Stimulated activated CD4-positive, alpha-beta T cell treated with anti-CD3 and anti-CD28 coated beads, Interleukin-4, amount 100 ng/mL, for 24 hours (primary cell): ENCODE measurements around the gene CCT6B.
"Not testable (repeated sequence)": the region's sequence is repeated elsewhere in the genome, so short reads cannot be mapped to it uniquely, and the experiment has no call there.

Experiments
- DNase-seq: peaks from one replicate; pipeline ENCODE4 v3.0.0-alpha.2; 2020

The CCT6B gene

GRCh38 chr17:34979650-34980352, 18.5 kb upstream of the CCT6B start:
- DNase-seq = no peak

GRCh38 chr17:34979153-34979552, 17.9 kb upstream of the CCT6B start:
- no peak for DNase-seq

GRCh38 chr17:34974794-34975785, 13.8 kb upstream of the CCT6B start:
- no peak for DNase-seq

GRCh38 chr17:34974179-34974578, 12.9 kb upstream of the CCT6B start:
- no peak for DNase-seq

DNA sequence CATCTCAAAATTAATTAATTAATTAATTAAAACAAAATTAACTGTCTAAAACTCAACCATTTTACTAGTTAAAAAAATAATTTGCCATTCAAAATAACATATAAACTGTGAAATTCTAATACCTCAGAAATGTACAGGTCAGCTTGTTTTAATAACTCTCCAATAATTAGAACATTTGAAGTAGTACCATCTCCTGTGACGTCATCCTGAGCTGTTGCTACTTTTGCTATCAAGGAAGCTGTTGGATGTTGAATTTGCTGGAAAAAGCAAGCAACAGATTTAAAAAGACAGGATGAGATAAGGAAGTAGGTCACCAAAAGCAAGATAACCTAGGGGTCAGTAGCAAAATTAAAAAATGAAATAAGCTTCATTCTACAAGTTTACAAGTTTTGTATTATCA, 2.8 kb downstream of the CCT6B start:
- DNase-seq = no peak

- DNase-seq = not testable (repeated sequence)
Measured at GRCh38 chr17:34950780-34951179, 10.5 kb downstream of the CCT6B start.

DNA sequence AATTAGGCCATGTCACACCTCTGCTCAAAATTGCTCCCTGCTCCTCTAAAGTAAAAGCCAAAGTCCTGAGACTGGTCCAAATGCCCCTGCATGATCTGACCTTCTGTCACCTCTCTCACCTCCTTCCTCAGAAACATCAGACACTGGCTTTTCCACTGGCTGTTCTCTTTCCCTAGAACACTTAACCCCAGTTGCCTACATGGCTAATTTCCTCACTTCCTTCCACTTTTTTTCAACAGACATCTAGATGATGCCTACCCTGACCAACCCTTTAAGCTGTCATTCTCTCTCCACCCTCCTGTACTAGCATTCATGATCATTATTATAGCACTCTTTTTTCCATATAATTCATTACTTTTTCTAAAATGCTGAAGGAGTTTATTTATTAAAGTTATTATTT, 31.0 kb downstream of the CCT6B start:
- no peak for DNase-seq

GRCh38 chr17:34926661-34927060, 34.6 kb downstream of the CCT6B start:
- DNase-seq = no peak

DNA sequence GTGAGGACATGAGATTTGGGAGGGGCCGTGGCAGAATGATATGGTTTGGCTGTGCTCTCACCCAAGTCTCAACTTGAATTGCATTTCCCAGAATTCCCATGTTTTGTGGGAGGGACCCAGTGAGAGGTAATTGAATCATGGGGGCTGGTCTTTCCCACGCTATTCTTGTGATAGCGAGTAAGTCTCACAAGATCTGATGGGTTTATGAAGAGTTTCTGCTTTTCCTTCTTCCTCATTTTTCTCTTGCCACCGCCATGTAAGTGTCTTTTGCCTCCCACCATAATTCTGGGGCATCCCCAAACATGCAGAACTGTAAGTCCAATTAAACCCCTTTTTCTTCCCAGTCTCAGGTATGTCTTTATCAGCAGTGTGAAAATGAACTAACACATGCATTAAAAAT, 40.6 kb downstream of the CCT6B start:
- no peak for DNase-seq

DNA sequence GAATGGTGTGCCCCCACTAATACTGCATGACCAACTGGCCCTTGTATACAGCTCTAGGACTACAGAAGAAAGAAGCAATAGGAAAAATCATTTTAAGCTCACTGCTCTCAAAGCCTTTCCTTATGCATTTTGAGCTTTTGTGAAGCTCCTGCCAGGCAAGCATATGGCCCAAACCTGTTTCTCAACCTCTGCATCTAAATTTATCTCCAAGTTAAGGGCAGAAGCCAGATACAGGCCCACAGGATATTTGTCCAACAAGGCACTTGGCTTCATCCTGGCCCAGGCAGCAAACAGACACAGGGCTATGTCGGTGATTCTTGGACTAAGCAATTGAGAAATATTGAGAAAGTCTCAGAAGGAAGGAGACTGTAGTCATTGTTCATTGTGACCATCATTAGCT, 43.9 kb downstream of the CCT6B start:
- no peak for DNase-seq

DNA sequence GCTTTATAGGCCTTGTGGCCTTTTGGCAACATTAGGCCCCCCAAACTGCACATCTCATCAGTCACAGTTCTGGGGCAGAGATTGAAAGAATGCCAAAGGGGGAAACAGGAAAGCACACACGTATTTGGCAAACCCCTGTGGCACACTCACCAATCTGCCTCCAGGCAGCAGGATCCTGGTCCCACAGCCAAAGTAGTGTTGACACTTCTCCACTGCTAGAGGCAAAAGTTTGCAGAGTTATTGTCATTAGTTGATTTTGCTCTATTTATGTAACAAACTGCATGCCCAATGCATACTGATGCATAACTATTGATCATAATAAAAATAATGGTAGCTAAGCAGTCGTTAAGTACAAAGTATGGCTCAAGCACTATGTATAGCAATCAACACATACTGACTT, 45.1 kb downstream of the CCT6B start:
- DNase-seq = no peak

DNA sequence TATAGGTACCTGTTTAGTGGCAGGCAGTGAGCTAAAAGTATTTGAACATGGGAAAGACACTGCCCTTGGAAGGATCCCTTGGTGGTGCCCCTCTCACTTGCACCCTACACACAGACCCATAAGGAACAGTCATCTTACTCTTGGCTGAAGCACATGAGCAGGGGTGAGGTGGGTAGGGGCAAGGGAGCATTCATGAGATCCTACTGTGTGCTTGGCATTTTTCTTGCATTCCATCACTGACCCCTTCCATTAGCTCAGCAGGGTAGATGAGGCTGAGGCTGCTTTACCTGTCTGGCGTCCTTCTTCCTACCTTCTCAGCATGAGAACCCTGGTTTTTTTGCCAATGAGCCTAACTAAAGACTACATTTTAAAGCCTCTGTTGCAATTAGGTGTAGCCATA, 48.3 kb downstream of the CCT6B start:
- no peak for DNase-seq

GRCh38 chr17:34909040-34909439, 52.2 kb downstream of the CCT6B start:
- no peak for DNase-seq

GRCh38 chr17:34902831-34903547, 58.3 kb downstream of the CCT6B start:
- DNase-seq = no peak

DNA sequence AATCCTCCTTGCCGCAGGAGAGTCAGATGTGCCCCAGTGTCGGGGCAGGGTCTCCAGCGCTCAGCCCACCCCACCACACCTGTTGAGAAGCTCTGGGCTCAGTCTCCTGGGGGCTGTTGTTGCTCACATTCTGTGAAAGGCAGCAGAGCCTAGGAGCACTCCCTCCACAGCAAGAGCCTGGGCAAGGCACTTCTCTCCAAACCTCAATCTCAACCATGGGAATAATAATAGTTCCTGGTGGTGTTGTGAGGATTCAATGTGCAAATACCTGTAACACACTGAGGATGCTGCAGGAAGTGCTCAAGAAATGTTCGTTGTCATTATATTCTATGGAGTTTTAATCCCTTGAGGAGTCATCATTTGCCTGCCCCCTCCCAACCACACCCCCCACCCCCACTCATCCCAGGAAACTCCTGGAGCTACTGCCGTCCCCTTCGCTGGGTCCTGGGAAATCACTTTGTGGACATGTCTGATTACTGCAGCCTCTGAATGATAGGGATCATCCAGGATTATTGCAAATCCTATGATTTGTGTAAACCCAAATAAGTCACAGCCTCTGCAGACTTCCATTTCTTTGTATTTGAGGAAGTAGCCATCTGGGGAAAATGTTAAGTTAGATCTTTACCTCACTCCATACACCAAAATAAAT, 61.5 kb downstream of the CCT6B start:
- no peak for DNase-seq

- no peak for DNase-seq
Measured at GRCh38 chr17:34895383-34895782, 65.9 kb downstream of the CCT6B start.

GRCh38 chr17:34894964-34895363, 66.3 kb downstream of the CCT6B start:
- no peak for DNase-seq

DNA sequence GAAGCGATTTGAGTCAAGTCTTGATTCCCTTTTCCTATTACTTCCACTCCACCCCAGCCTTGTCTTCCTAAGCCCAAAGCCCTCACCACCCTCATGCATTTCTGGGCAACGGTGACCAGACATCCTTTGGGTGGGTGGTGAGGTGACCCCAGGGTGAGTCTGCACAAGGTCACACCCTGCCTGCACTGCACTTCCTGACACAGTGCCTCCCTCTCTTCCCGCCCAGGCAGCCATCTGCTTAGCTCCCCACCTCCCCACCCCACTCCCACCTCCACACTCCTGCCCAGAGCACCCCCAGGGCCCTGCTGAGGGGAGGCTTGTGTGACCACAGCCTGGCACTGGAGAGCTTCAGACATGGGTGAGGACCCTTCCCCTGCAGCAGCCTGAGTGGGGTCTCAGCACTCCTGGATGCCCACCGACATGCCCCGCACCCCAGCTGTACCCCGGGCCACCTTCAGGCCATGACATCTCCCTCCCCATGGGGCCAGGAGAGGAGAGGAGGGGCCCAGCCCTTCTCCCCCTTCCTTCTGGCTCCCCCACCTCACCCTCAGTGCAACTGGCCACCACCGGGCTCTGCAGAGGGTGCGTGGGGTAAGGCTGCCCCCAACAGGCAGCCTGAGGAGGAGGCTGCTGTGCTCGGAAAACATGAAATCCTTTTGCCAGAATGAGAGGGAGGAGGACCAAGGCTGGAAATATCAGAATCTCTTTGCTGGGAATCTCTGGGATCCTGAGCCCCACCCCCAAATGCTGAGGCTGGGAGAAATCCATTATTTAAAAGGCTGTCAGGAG, 68.6 kb downstream of the CCT6B start:
- no peak for DNase-seq

GRCh38 chr17:34886831-34887230, 74.4 kb downstream of the CCT6B start:
- no peak for DNase-seq

DNA sequence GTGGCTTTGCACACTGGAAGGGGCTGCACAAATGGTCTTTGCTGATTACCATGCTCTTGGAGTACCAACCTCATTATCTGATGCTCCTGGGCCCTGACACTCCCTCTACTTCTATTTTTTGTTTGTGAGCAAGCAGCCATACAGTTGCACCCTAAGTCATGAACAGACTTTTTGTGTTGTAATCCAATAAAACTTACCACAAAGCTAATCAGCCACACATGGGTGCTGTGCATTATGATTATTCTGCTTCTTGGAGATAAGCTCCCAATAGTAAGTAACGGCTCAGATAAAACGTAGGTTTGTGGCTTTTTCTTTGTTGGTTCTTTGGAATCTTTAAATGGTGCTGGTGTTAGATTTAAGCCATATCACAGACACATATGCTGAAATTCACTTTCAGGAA, 76.2 kb downstream of the CCT6B start:
- DNase-seq = no peak

DNA sequence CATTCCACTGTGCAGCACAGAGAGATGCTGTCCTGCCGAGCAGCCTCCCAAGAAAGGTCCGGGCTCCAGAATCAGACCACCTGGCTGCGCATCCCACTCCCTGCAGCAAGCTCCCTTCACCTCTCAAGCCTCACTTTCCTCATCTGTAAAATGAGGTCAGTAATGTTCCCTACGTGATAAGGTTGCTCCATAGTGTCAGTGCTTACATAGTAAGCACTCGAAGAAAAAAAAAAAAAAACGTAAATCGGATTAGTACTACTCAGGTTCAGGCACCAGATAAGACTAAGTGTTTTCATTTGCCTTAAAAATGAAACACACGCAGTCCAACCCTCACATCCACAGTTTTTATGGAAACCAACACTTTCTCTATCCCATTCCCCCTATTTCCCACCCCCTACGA, 76.7 kb downstream of the CCT6B start:
- no peak for DNase-seq
